Parathyroid adenoma (tissue), 2 donors: ENCODE data around the gene EVA1C.
A peak's percentile ranks its signal among the peaks of the same experiment; 100 is the strongest.
"Not testable (repeated sequence)": the region's sequence is repeated elsewhere in the genome, so short reads cannot be mapped to it uniquely, and the experiment has no call there.

Experiments used
- H2AFZ ChIP-seq: fragments of 300-600 bp; sonication (generic); one replicate; pipeline ENCODE4 v1.7.0; 2017; ENCODE audit warnings: antibody characterized with exemption, mild to moderate bottlenecking
- H3K27ac ChIP-seq: fragments of 300-600 bp; sonication (generic); one replicate; pipeline ENCODE4 v1.7.0; 2017
- H3K27me3 ChIP-seq: fragments of 300-600 bp; sonication (generic); one replicate; pipeline ENCODE4 v1.7.0; 2017; ENCODE audit warnings: low read length; ENCODE audit not compliant: control insufficient read depth, insufficient read depth
- H3K36me3 ChIP-seq: fragments of 300-600 bp; sonication (generic); one replicate; pipeline ENCODE4 v1.7.0; 2017; ENCODE audit warnings: low read length; ENCODE audit not compliant: control insufficient read depth, insufficient read depth
- H3K4me1 ChIP-seq: fragments of 300-600 bp; sonication (generic); one replicate; pipeline ENCODE4 v1.7.0; 2017; ENCODE audit warnings: control low read depth
- H3K4me2 ChIP-seq: fragments of 300-600 bp; sonication (generic); one replicate; pipeline ENCODE4 v1.7.0; 2017; ENCODE audit warnings: low read length
- H3K4me3 ChIP-seq: fragments of 300-600 bp; sonication (generic); one replicate; pipeline ENCODE4 v1.7.0; 2017; ENCODE audit warnings: low read depth, low read length
- H3K79me2 ChIP-seq: fragments of 300-600 bp; sonication (generic); one replicate; pipeline ENCODE4 v1.7.0; 2017; ENCODE audit warnings: control low read depth
- H3K9ac ChIP-seq: fragments of 300-600 bp; sonication (generic); one replicate; pipeline ENCODE4 v1.7.0; 2017; ENCODE audit warnings: mild to moderate bottlenecking
- H3K9me3 ChIP-seq: fragments of 300-600 bp; sonication (generic); one replicate; pipeline ENCODE4 v1.7.0; 2017; ENCODE audit warnings: low read length; ENCODE audit not compliant: control insufficient read depth
- CTCF ChIP-seq: fragments of 300-600 bp; sonication (generic); IDR thresholded peaks from one replicate; pipeline ENCODE4 v1.7.0; 2017; ENCODE audit warnings: antibody characterized with exemption, mild to moderate bottlenecking
- donor health status: primary hyperparathyroidism.

EVA1C gene

GRCh38 chr21:32492376-32492775 is 79.9 kb downstream of the EVA1C start:
- TF ChIP-seq CTCF, result no peak
- H3K9ac ChIP-seq, result no peak overlapping the region
- H3K4me1 ChIP-seq, result no peaks in the 10 kb centered on the region
- no peaks in the 10 kb centered on the region for H3K36me3 ChIP-seq
- no peaks in the 10 kb centered on the region for H3K9me3 ChIP-seq
- no peak overlapping the region for H3K27ac ChIP-seq
- H3K4me2 ChIP-seq, result no peak overlapping the region
- no peaks in the 10 kb centered on the region for H3K27me3 ChIP-seq
- no peak overlapping the region for H2AFZ ChIP-seq
- no peak overlapping the region for H3K4me3 ChIP-seq
- H3K79me2 ChIP-seq, result peaks cover 3% of the 10 kb centered on the region

- peak overlapping the region; percentile 84 for H3K27ac ChIP-seq
- peaks cover 2% of the 10 kb centered on the region for H3K79me2 ChIP-seq
These were observed 82.6 kb downstream of the EVA1C start for GRCh38 chr21:32494934-32495709.

GRCh38 chr21:32496568-32496967 is 84.1 kb downstream of the EVA1C start:
- no peak overlapping the region for H3K27ac ChIP-seq
- no peaks in the 10 kb centered on the region for H3K4me1 ChIP-seq

More at GRCh38 chr21:32494934-32495709, 82.6 kb downstream of the EVA1C start:
- TF ChIP-seq CTCF, result no peak
- Histone ChIP-seq H3K9me3 (no peaks in the 10 kb centered on the region), H3K4me1 (no peaks in the 10 kb centered on the region), H3K27me3 (no peaks in the 10 kb centered on the region), H2AFZ (no peak overlapping the region), H3K9ac (no peak overlapping the region), H3K4me2 (peak overlapping the region; percentile 8), H3K36me3 (no peaks in the 10 kb centered on the region), H3K4me3 (no peak overlapping the region)

GRCh38 chr21:32499249-32500055 is 86.9 kb downstream of the EVA1C start:
- Histone ChIP-seq H3K4me1 (no peaks in the 10 kb centered on the region), H3K27me3 (no peaks in the 10 kb centered on the region), H3K4me3 (no peak overlapping the region), H3K9me3 (no peaks in the 10 kb centered on the region), H2AFZ (no peak overlapping the region), H3K9ac (no peak overlapping the region), H3K4me2 (no peak overlapping the region), H3K79me2 (no peaks in the 10 kb centered on the region), H3K27ac (peak overlapping the region; percentile 19), H3K36me3 (no peaks in the 10 kb centered on the region)
- TF ChIP-seq CTCF, result no peak

More at GRCh38 chr21:32496568-32496967, 84.1 kb downstream of the EVA1C start:
- Histone ChIP-seq H2AFZ (no peak overlapping the region), H3K9me3 (no peaks in the 10 kb centered on the region), H3K27me3 (no peaks in the 10 kb centered on the region), H3K36me3 (no peaks in the 10 kb centered on the region), H3K79me2 (no peaks in the 10 kb centered on the region), H3K4me3 (no peak overlapping the region), H3K4me2 (no peak overlapping the region), H3K9ac (no peak overlapping the region)
- no peak for TF ChIP-seq CTCF

GRCh38 chr21:32503641-32504040 is 91.1 kb downstream of the EVA1C start:
- H3K4me2 ChIP-seq, H2AFZ ChIP-seq, H3K4me3 ChIP-seq, H3K27ac ChIP-seq, H3K27me3 ChIP-seq, H3K36me3 ChIP-seq, H3K9ac ChIP-seq, H3K79me2 ChIP-seq, H3K9me3 ChIP-seq, H3K4me1 ChIP-seq: not testable (repeated sequence)

GRCh38 chr21:32505767-32506166 is 93.3 kb downstream of the EVA1C start:
- not testable (repeated sequence) for H3K36me3 ChIP-seq

GRCh38 chr21:32506411-32506965 is 94.0 kb downstream of the EVA1C start:
- H3K36me3 ChIP-seq, H3K9ac ChIP-seq, H3K9me3 ChIP-seq, H3K27ac ChIP-seq, H3K4me3 ChIP-seq, H3K4me2 ChIP-seq, H3K4me1 ChIP-seq, H2AFZ ChIP-seq, H3K79me2 ChIP-seq, H3K27me3 ChIP-seq: not testable (repeated sequence)

More at GRCh38 chr21:32505767-32506166, 93.3 kb downstream of the EVA1C start:
- H2AFZ ChIP-seq, H3K4me3 ChIP-seq, H3K27ac ChIP-seq, H3K4me1 ChIP-seq, H3K9ac ChIP-seq, H3K4me2 ChIP-seq, H3K79me2 ChIP-seq, H3K9me3 ChIP-seq, H3K27me3 ChIP-seq: not testable (repeated sequence)
